ENCODE data around the gene TTC28.
"Not testable (repeated sequence)": the region's sequence is repeated elsewhere in the genome, so short reads cannot be mapped to it uniquely, and the experiment has no call there.

TTC28 gene

DNA sequence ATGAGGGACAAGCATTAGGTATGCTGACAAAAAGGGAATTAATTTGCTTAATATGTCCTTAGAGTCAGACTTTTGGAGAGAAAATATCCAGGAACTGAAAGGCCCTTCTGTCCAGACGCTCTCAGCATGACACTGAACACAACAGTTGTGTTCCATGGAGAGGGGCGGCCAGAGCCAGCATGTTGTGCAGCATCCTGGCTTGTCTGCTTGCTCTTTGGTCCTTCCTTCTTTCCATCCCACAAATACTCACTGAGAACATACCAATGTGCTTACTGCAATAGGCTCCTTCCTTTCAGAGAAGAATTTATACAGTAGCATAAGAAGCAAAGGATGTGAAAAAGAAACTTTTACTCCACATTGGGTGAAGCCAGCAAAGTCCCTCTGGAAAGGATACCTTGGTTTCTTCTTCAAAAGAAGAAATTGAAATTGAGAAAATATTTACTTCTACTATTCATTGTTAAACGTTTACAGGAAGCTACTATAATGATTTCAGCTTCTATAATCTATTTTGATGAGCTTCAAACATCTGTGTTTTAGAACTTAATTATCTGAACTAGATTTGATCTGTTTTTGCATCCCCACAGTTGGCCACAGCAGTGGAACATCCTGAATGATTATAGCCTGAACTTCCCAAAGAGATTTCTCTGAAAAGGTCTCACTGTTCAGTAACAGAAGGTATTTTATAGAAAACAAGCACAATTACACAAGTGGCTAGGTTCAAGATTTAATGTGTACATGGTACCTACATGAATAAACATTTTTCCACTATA is 456.5 kb downstream of the TTC28 start:
- Histone ChIP-seq H3K27ac (no peak overlapping the region), H3K36me3 (no peaks in the 10 kb centered on the region), H3K4me1 (ENCODE audit: control insufficient read depth in 1 of 2, insufficient read depth in 1 of 2, low read depth in 1 of 2, low read length in 1 of 2) (no peaks in the 10 kb centered on the region), H3K4me3 (ENCODE audit: low read depth in 1 of 2, low read length in 1 of 2) (no peak overlapping the region), H3K9me3 (no peaks in the 10 kb centered on the region), H3K27me3 (no peaks in the 10 kb centered on the region)
- TF ChIP-seq, protein P1, sequence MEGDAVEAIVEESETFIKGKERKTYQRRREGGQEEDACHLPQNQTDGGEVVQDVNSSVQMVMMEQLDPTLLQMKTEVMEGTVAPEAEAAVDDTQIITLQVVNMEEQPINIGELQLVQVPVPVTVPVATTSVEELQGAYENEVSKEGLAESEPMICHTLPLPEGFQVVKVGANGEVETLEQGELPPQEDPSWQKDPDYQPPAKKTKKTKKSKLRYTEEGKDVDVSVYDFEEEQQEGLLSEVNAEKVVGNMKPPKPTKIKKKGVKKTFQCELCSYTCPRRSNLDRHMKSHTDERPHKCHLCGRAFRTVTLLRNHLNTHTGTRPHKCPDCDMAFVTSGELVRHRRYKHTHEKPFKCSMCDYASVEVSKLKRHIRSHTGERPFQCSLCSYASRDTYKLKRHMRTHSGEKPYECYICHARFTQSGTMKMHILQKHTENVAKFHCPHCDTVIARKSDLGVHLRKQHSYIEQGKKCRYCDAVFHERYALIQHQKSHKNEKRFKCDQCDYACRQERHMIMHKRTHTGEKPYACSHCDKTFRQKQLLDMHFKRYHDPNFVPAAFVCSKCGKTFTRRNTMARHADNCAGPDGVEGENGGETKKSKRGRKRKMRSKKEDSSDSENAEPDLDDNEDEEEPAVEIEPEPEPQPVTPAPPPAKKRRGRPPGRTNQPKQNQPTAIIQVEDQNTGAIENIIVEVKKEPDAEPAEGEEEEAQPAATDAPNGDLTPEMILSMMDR (IDR thresholded peaks at IDR 0.05): no peak

DNA sequence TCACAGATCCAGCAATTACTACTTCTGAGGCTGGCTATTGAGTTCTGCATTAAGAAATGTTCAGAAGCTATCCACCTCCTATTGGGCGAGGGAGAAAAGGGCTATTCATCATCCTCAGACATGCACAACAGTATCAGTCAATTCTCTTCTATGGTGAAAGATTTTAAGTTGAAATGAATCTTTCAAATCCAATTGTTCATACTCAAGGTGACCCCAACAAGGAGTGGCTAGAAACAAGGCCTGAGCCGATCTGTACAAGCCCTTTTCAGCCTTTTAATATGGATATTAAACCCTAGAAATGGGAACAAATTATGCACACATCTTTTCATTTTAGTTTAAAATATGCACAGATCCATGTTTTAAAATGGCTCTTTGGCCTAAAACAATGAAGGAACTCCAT is 457.1 kb downstream of the TTC28 start:
- H3K27me3 ChIP-seq: no peaks in the 10 kb centered on the region
- TF ChIP-seq, protein P1 (IDR thresholded peaks at IDR 0.05): no peak
- no peak overlapping the region for H3K27ac ChIP-seq

DNA sequence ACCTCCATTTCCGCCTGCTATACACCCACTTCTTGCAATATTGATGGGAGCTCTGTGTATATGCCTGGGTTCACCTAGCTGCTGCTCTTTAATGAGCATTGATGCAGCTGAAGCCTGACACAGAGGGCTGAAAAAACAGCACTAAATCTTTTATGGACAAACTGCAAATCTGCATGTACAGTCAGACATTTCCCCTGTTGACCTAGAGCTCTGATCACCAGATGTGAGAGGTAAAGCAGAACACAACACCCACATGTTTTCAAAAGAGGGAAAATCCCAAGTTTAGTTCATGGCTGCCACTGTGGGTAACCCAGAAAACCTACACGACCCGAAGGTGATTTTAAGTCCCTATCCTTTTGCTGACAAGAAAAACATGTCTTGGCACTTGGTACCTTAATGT is 457.6 kb downstream of the TTC28 start:
- H3K4me3 ChIP-seq (ENCODE audit: low read depth in 1 of 2, low read length in 1 of 2): no peak overlapping the region
- no peaks in the 10 kb centered on the region for H3K27me3 ChIP-seq
- no peaks in the 10 kb centered on the region for H3K36me3 ChIP-seq
- TF ChIP-seq, protein P1 (IDR thresholded peaks at IDR 0.05): no peak
- H3K4me1 ChIP-seq (ENCODE audit: control insufficient read depth in 1 of 2, insufficient read depth in 1 of 2, low read depth in 1 of 2, low read length in 1 of 2): no peaks in the 10 kb centered on the region
- no peaks in the 10 kb centered on the region for H3K9me3 ChIP-seq
- H3K27ac ChIP-seq: no peak overlapping the region

More for the DNA sequence above, 457.1 kb downstream of the TTC28 start:
- H3K4me1 ChIP-seq (ENCODE audit: control insufficient read depth in 1 of 2, insufficient read depth in 1 of 2, low read depth in 1 of 2, low read length in 1 of 2): no peaks in the 10 kb centered on the region
- no peaks in the 10 kb centered on the region for H3K36me3 ChIP-seq
- H3K9me3 ChIP-seq: no peaks in the 10 kb centered on the region
- H3K4me3 ChIP-seq (ENCODE audit: low read depth in 1 of 2, low read length in 1 of 2): no peak overlapping the region

DNA sequence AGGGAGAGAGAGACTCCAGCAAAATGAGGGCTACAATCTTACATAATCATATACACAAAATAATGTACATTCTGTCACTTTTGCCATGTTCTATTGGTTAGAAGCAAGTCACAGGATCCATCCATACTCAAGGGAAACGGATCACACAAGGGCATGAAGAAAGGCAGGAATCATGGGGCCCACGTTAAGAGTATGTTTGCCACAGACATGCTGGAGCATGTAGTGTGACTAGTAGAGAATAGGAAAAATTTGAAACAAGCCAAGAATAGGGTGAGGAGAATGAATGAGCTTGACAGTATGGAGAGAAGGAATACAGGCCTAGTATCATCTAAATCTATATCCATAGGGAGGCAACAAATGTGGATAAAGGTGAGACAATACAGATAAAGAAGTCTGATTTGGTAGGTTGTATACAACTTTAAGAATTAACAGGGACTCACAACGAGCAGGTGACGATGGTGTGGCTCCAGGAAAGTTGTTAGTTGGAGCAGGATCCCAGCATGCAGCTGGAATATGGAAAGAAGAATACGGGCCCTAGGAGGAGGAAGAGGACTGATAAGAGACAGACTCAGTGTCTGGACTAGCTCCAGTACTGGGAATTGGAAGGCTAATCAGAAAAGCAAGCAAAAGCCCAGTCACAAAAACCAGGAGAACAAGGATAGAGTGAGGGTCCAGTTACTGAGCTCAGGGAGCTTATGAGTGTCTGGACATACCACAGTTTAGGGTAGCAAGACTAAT is 458.8 kb downstream of the TTC28 start:
- TF ChIP-seq, protein P1 (IDR thresholded peaks at IDR 0.05): no peak
- H3K36me3 ChIP-seq: no peaks in the 10 kb centered on the region

DNA sequence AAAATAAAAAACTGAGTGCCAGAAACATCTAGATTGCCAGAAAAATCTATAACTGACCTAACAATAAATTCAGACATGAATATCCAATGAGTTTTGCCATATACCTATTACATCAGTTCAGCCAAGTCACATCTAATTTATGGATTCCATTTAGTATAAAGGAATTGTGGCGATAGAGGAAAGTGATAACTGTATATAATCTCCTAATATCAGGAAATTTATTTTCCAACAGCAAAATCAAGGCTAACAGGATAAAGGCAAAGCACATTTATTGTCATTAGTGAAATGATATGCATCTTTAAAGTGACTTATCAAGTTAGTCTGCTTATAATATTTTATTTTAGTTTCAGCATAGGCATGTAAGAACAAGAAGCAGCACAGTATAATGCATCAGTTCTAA is 462.4 kb downstream of the TTC28 start:
- no peaks in the 10 kb centered on the region for H3K9me3 ChIP-seq
- no peak overlapping the region for H3K4me3 ChIP-seq (ENCODE audit: low read depth in 1 of 2, low read length in 1 of 2)
- H3K27me3 ChIP-seq: no peaks in the 10 kb centered on the region
- H3K27ac ChIP-seq: no peak overlapping the region
- no peaks in the 10 kb centered on the region for H3K4me1 ChIP-seq (ENCODE audit: control insufficient read depth in 1 of 2, insufficient read depth in 1 of 2, low read depth in 1 of 2, low read length in 1 of 2)
- TF ChIP-seq, protein P1 (IDR thresholded peaks at IDR 0.05): no peak
- no peaks in the 10 kb centered on the region for H3K36me3 ChIP-seq

More for the DNA sequence above, 458.8 kb downstream of the TTC28 start:
- Histone ChIP-seq H3K27me3 (no peaks in the 10 kb centered on the region), H3K27ac (no peak overlapping the region), H3K4me3 (ENCODE audit: low read depth in 1 of 2, low read length in 1 of 2) (no peak overlapping the region), H3K4me1 (ENCODE audit: control insufficient read depth in 1 of 2, insufficient read depth in 1 of 2, low read depth in 1 of 2, low read length in 1 of 2) (no peaks in the 10 kb centered on the region), H3K9me3 (no peaks in the 10 kb centered on the region)

DNA sequence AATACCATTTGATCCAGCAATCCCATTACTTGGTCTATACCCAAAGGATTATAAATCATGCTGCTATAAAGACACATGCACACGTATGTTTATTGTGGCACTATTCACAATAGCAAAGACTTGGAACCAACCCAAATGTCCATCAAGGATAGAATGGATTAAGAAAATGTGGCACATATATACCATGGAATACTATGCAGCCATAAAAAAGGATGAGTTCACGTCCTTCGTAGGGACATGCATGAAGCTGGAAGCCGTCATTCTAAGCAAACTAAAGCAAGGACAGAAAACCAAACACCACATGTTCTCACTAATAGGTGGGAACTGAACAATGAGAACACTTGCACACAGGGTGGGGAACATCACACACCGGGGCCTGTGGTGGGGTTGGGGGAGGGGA is 464.9 kb downstream of the TTC28 start:
- not testable (repeated sequence) for H3K27ac ChIP-seq; H3K4me3 ChIP-seq (ENCODE audit: low read depth in 1 of 2, low read length in 1 of 2); H3K4me1 ChIP-seq (ENCODE audit: control insufficient read depth in 1 of 2, insufficient read depth in 1 of 2, low read depth in 1 of 2, low read length in 1 of 2); H3K27me3 ChIP-seq; H3K9me3 ChIP-seq; H3K36me3 ChIP-seq

DNA sequence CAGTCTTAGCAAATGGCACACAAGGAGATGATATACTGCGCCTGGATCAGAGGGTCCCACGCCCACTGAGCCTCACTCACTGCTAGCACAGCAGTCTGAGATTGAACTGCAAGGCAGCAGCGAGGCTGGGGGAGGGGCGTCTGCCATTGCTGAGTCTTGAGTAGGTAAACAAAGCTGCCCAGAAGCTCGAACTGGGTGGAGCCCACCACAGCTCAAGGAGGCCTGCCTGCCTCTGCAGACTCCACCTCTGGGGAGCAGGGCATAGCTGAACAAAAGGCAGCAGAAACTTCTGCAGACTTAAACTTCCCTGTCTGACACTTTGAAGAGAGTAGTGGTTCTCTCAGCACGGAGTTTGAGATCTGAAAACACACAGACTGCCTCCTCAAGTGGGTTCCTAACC is 470.2 kb downstream of the TTC28 start:
- not testable (repeated sequence) for H3K4me1 ChIP-seq (ENCODE audit: control insufficient read depth in 1 of 2, insufficient read depth in 1 of 2, low read depth in 1 of 2, low read length in 1 of 2); H3K9me3 ChIP-seq; H3K27ac ChIP-seq; H3K27me3 ChIP-seq; H3K4me3 ChIP-seq (ENCODE audit: low read depth in 1 of 2, low read length in 1 of 2); H3K36me3 ChIP-seq

All from neutrophil (primary cell).